ENCODE results near the gene TNFRSF12A. TPM values are rescaled to one million over a fixed set of nuclear protein-coding genes. Genes with fewer than 3 reads are reported as not detected.

Gene TNFRSF12A
- total RNA-seq, 1 experiment from 2014 or later = 171 TPM

- Histone ChIP-seq H3K27me3 (ENCODE audit: control insufficient read depth, insufficient read depth, low read length) (no peaks in the 10 kb centered on the region), H3K36me3 (replicated peaks; ENCODE audit: control insufficient read depth, insufficient read depth, low read length) (peaks cover 14% of the 10 kb centered on the region), H3K4me3 (ENCODE audit: insufficient read depth, low read depth, low read length) (peak overlapping the region; percentile 77)
- DNase-seq = no peak
These were observed 2.7 kb downstream of the TNFRSF12A start for GRCh38 chr16:3022684-3023414.

- no peak for DNase-seq
- Histone ChIP-seq H3K27me3 (ENCODE audit: control insufficient read depth, insufficient read depth, low read length) (no peaks in the 10 kb centered on the region), H3K4me3 (ENCODE audit: insufficient read depth, low read depth, low read length) (peak overlapping the region; percentile 77), H3K36me3 (replicated peaks; ENCODE audit: control insufficient read depth, insufficient read depth, low read length) (peaks cover 14% of the 10 kb centered on the region)
These were observed 3.2 kb downstream of the TNFRSF12A start for GRCh38 chr16:3023415-3023668.

GRCh38 chr16:3023669-3024478 lies 3.7 kb downstream of the TNFRSF12A start, which contains the start of the genes HCFC1R1 and THOC6:
Gene HCFC1R1 (minus strand): TSS chr16:3023942. CDS start chr16:3023941, 1 bp downstream.
Gene THOC6 (plus strand): TSS chr16:3024035. CDS start chr16:3024327, 292 bp downstream.
- Histone ChIP-seq H3K27me3 (ENCODE audit: control insufficient read depth, insufficient read depth, low read length) (peaks cover 4% of the 10 kb centered on the region; the same call in 1 of the 2 replicates), H3K36me3 (replicated peaks; ENCODE audit: control insufficient read depth, insufficient read depth, low read length) (peaks cover 14% of the 10 kb centered on the region), H3K4me3 (ENCODE audit: insufficient read depth, low read depth, low read length) (peak within 1 kb of the TSS; percentile 77)
- DNase-seq = peak; percentile 95

- DNase-seq = no peak
These were observed 5.1 kb downstream of the TNFRSF12A start for GRCh38 chr16:3025032-3026002.

GRCh38 chr16:3026003-3026378 lies 5.8 kb downstream of the TNFRSF12A start:
- Histone ChIP-seq H3K4me3 (ENCODE audit: insufficient read depth, low read depth, low read length) (no peak overlapping the region), H3K27me3 (ENCODE audit: control insufficient read depth, insufficient read depth, low read length) (peaks cover 19% of the 10 kb centered on the region), H3K36me3 (replicated peaks; ENCODE audit: control insufficient read depth, insufficient read depth, low read length) (peaks cover 14% of the 10 kb centered on the region)
- DNase-seq = no peak

More at GRCh38 chr16:3025032-3026002, 5.1 kb downstream of the TNFRSF12A start:
- Histone ChIP-seq H3K27me3 (ENCODE audit: control insufficient read depth, insufficient read depth, low read length) (peaks cover 17% of the 10 kb centered on the region), H3K36me3 (replicated peaks; ENCODE audit: control insufficient read depth, insufficient read depth, low read length) (peaks cover 14% of the 10 kb centered on the region), H3K4me3 (ENCODE audit: insufficient read depth, low read depth, low read length) (no peak overlapping the region)

GRCh38 chr16:3026609-3027488 lies 6.7 kb downstream of the TNFRSF12A start:
- H3K27me3 ChIP-seq (ENCODE audit: control insufficient read depth, insufficient read depth, low read length) = peaks cover 19% of the 10 kb centered on the region
- DNase-seq = no peak
- H3K36me3 ChIP-seq (replicated peaks; ENCODE audit: control insufficient read depth, insufficient read depth, low read length) = peaks cover 14% of the 10 kb centered on the region
- no peak overlapping the region for H3K4me3 ChIP-seq (ENCODE audit: insufficient read depth, low read depth, low read length)

DNA sequence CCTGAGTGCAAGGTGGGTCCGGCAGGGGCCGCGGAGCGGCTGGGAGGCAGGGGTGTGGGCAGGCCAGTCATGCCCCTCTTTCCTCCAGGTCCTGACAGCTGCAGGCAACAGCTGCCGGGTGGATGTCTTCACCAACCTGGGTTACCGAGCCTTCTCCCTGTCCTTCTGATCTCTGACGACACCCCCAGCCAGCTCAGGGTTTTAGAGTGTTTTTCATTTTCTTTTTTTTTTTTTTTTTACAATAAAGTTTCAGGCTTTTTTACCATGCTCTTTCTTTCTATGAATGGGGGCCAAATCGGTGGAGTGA lies 7.3 kb downstream of the TNFRSF12A start:
- H3K4me3 ChIP-seq (ENCODE audit: insufficient read depth, low read depth, low read length) = no peak overlapping the region
- DNase-seq = peak; percentile 54
- H3K36me3 ChIP-seq (replicated peaks; ENCODE audit: control insufficient read depth, insufficient read depth, low read length) = peaks cover 13% of the 10 kb centered on the region
- H3K27me3 ChIP-seq (ENCODE audit: control insufficient read depth, insufficient read depth, low read length) = peaks cover 19% of the 10 kb centered on the region

- Histone ChIP-seq H3K27me3 (ENCODE audit: control insufficient read depth, insufficient read depth, low read length) (peaks cover 19% of the 10 kb centered on the region), H3K4me3 (ENCODE audit: insufficient read depth, low read depth, low read length) (no peak overlapping the region), H3K36me3 (replicated peaks; ENCODE audit: control insufficient read depth, insufficient read depth, low read length) (peaks cover 13% of the 10 kb centered on the region)
- peak; percentile 99 for DNase-seq
These were observed 8.0 kb downstream of the TNFRSF12A start for GRCh38 chr16:3027983-3028715.

- Histone ChIP-seq H3K27me3 (ENCODE audit: control insufficient read depth, insufficient read depth, low read length) (peaks cover 19% of the 10 kb centered on the region), H3K36me3 (replicated peaks; ENCODE audit: control insufficient read depth, insufficient read depth, low read length) (peaks cover 13% of the 10 kb centered on the region), H3K4me3 (ENCODE audit: insufficient read depth, low read depth, low read length) (no peak overlapping the region)
- DNase-seq = peak; percentile 36
These were observed 8.7 kb downstream of the TNFRSF12A start for GRCh38 chr16:3028716-3029319.

- H3K4me3 ChIP-seq (ENCODE audit: insufficient read depth, low read depth, low read length) = no peak overlapping the region
These were observed 9.5 kb downstream of the TNFRSF12A start for GRCh38 chr16:3029491-3030221.

GRCh38 chr16:3030222-3031212 lies 10.3 kb downstream of the TNFRSF12A start:
- Histone ChIP-seq H3K27me3 (ENCODE audit: control insufficient read depth, insufficient read depth, low read length) (peaks cover 22% of the 10 kb centered on the region), H3K36me3 (replicated peaks; ENCODE audit: control insufficient read depth, insufficient read depth, low read length) (peaks cover 13% of the 10 kb centered on the region), H3K4me3 (ENCODE audit: insufficient read depth, low read depth, low read length) (no peak overlapping the region)
- peak; percentile 51 for DNase-seq

More at GRCh38 chr16:3029491-3030221, 9.5 kb downstream of the TNFRSF12A start:
- Histone ChIP-seq H3K36me3 (replicated peaks; ENCODE audit: control insufficient read depth, insufficient read depth, low read length) (peaks cover 13% of the 10 kb centered on the region), H3K27me3 (ENCODE audit: control insufficient read depth, insufficient read depth, low read length) (peaks cover 19% of the 10 kb centered on the region)
- DNase-seq = peak; percentile 63

Measured in H7 (cell line).